NCI-H2029 treated with DMSO at 0.1 percent for 48 hours (cell line): ENCODE data around the gene FBXL19.

ENCODE experiments used
- DNase-seq: peaks from one replicate; lab custom pipeline; 2025; lab: John Stamatoyannopoulos, UW

The FBXL19 gene

GRCh38 chr16:30894540-30895368 is 28.6 kb upstream of the FBXL19 start:
- no peak for DNase-seq

- DNase-seq: no peak
Measured at GRCh38 chr16:30895627-30896260, 27.6 kb upstream of the FBXL19 start.

GRCh38 chr16:30896261-30896888 is 27.0 kb upstream of the FBXL19 start, which contains the start of gene CTF1:
CTF1 (plus strand) TSS chr16:30896614; CDS start chr16:30896644, 30 bp downstream.
- peak; percentile 34 for DNase-seq

GRCh38 chr16:30896889-30897733 is 26.3 kb upstream of the FBXL19 start:
- peak; percentile 34 for DNase-seq

- DNase-seq: no peak
Measured at GRCh38 chr16:30899794-30900193, 23.6 kb upstream of the FBXL19 start.

GRCh38 chr16:30900588-30900987 is 22.8 kb upstream of the FBXL19 start:
- DNase-seq: no peak

GRCh38 chr16:30901201-30902028 is 22.0 kb upstream of the FBXL19 start:
- no peak for DNase-seq

- DNase-seq: peak; percentile 41
Measured at GRCh38 chr16:30902029-30902972, 21.1 kb upstream of the FBXL19 start.

- no peak for DNase-seq
Measured at GRCh38 chr16:30903002-30903401, 20.4 kb upstream of the FBXL19 start.

GRCh38 chr16:30903596-30903995 is 19.8 kb upstream of the FBXL19 start:
- no peak for DNase-seq

GRCh38 chr16:30904114-30904780 is 19.1 kb upstream of the FBXL19 start:
- DNase-seq: no peak

GRCh38 chr16:30907064-30907463 is 16.3 kb upstream of the FBXL19 start:
- no peak for DNase-seq

- DNase-seq: no peak
Measured at GRCh38 chr16:30910427-30911029, 12.8 kb upstream of the FBXL19 start.

- DNase-seq: no peak
Measured at GRCh38 chr16:30912794-30913412, 10.5 kb upstream of the FBXL19 start.

GRCh38 chr16:30914830-30915229 is 8.5 kb upstream of the FBXL19 start:
- DNase-seq: no peak

GRCh38 chr16:30918614-30919013 is 4.8 kb upstream of the FBXL19 start:
- DNase-seq: no peak

- no peak for DNase-seq
Measured at GRCh38 chr16:30920891-30921290, 2.5 kb upstream of the FBXL19 start.

GRCh38 chr16:30921459-30921747 is 2.0 kb upstream of the FBXL19 start:
- no peak for DNase-seq
